HEK293 (cell line): ENCODE data around the gene CPM.

Experiments used
- CTCF ChIA-PET: fragments of 350-600 bp; formaldehyde crosslinking; extraction: SDS; loops from one replicate; lab custom pipeline; 2021; ENCODE audit warnings: antibody characterized with exemption; lab: Yijun Ruan, JAX
- POLR2A ChIA-PET: fragments of 300-600 bp; formaldehyde crosslinking; extraction: SDS; loops from one replicate; lab custom pipeline; 2020; ENCODE audit warnings: antibody characterized with exemption, inconsistent platforms; lab: Yijun Ruan, JAX
- H3K27ac ChIP-seq: fragments of 200-500 bp; sonication (Bioruptor generic); 2 replicates; pipeline ENCODE4 v1.5.1; 2014; ENCODE audit warnings: low read depth, low read length, control low read depth, inconsistent platforms; ENCODE audit errors: extremely low read depth
- H3K36me3 ChIP-seq, 2 experiments: fragments of 200-500 bp in 1 of 2; sonication (Bioruptor generic) in 1 of 2; 1 replicate in 1 of 2; 2 replicates in 1 of 2; pipeline ENCODE4 v1.5.1; 2014 to 2017; ENCODE audit warnings: inconsistent platforms in 2 of 2, low read length in 2 of 2; ENCODE audit not compliant: control insufficient read depth in 2 of 2, insufficient read depth in 1 of 2
- H3K4me1 ChIP-seq: fragments of 200-500 bp; sonication (Bioruptor generic); 2 replicates; pipeline ENCODE4 v1.5.1; 2014; ENCODE audit warnings: mild to moderate bottlenecking, low read length, inconsistent platforms; ENCODE audit not compliant: control insufficient read depth, insufficient read depth
- H3K4me3 ChIP-seq: 2 replicates; pipeline ENCODE4 v1.5.1; 2011; ENCODE audit warnings: low read depth, mild to moderate bottlenecking, control low read depth, low read length, moderate library complexity
- H3K9me3 ChIP-seq: fragments of 200-500 bp; sonication (Bioruptor generic); 2 replicates; pipeline ENCODE4 v1.5.1; 2014; ENCODE audit warnings: low read depth, low read length, inconsistent platforms; ENCODE audit not compliant: control insufficient read depth, insufficient read depth
- HOXD13 ChIP-seq: sonication (generic); formaldehyde crosslinking; IDR thresholded peaks from 2 replicates; pipeline ENCODE4 v1.8.0; 2022; ENCODE audit warnings: missing genetic modification reagents, borderline replicate concordance
- KLF1 ChIP-seq: fragments of 450-650 bp; formaldehyde crosslinking; IDR thresholded peaks from 2 replicates; pipeline ENCODE4 v1.5.1; 2016; ENCODE audit warnings: missing biosample characterization, missing genetic modification characterization
- KLF16 ChIP-seq: fragments of 450-650 bp; formaldehyde crosslinking; IDR thresholded peaks from 2 replicates; pipeline ENCODE4 v1.5.1; 2017; ENCODE audit warnings: missing biosample characterization, missing genetic modification characterization
- KLF17 ChIP-seq: fragments of 450-650 bp; formaldehyde crosslinking; IDR thresholded peaks from 2 replicates; pipeline ENCODE4 v1.5.1; 2016; ENCODE audit warnings: missing biosample characterization, missing genetic modification characterization
- MYNN ChIP-seq: fragments of 450-650 bp; formaldehyde crosslinking; IDR thresholded peaks from 2 replicates; pipeline ENCODE4 v1.5.1; 2016; ENCODE audit warnings: missing biosample characterization, missing genetic modification characterization, borderline replicate concordance
- OVOL3 ChIP-seq: fragments of 450-650 bp; formaldehyde crosslinking; IDR thresholded peaks from 2 replicates; pipeline ENCODE4 v1.5.1; 2016; ENCODE audit warnings: missing biosample characterization, missing genetic modification characterization
- PRDM6 ChIP-seq: fragments of 450-650 bp; formaldehyde crosslinking; IDR thresholded peaks from 2 replicates; pipeline ENCODE4 v1.5.1; 2017; ENCODE audit warnings: missing biosample characterization, missing genetic modification characterization
- TSHZ1 ChIP-seq: fragments of 450-650 bp; formaldehyde crosslinking; IDR thresholded peaks from 2 replicates; pipeline ENCODE4 v1.5.1; 2016; ENCODE audit warnings: missing biosample characterization, missing genetic modification characterization, borderline replicate concordance
- ZEB2 ChIP-seq: fragments of 450-650 bp; formaldehyde crosslinking; IDR thresholded peaks from 2 replicates; pipeline ENCODE4 v1.5.1; 2016; ENCODE audit warnings: missing biosample characterization, missing genetic modification characterization
- ZFP41 ChIP-seq: fragments of 450-650 bp; formaldehyde crosslinking; IDR thresholded peaks from 2 replicates; pipeline ENCODE4 v1.5.1; 2016; ENCODE audit warnings: missing biosample characterization, missing genetic modification characterization, borderline replicate concordance
- ZNF140 ChIP-seq: fragments of 450-650 bp; formaldehyde crosslinking; IDR thresholded peaks from 2 replicates; pipeline ENCODE4 v1.5.1; 2016; ENCODE audit warnings: missing biosample characterization, missing genetic modification characterization
- ZNF146 ChIP-seq: fragments of 450-650 bp; formaldehyde crosslinking; IDR thresholded peaks from 2 replicates; pipeline ENCODE4 v1.5.1; 2016; ENCODE audit warnings: missing biosample characterization, missing genetic modification characterization
- ZNF175 ChIP-seq: fragments of 450-650 bp; formaldehyde crosslinking; IDR thresholded peaks from 2 replicates; pipeline ENCODE4 v1.5.1; 2016; ENCODE audit warnings: missing biosample characterization, missing genetic modification characterization
- ZNF239 ChIP-seq: fragments of 450-650 bp; formaldehyde crosslinking; IDR thresholded peaks from 2 replicates; pipeline ENCODE4 v1.5.1; 2016; ENCODE audit warnings: missing biosample characterization, missing genetic modification characterization
- ZNF324 ChIP-seq: fragments of 450-650 bp; formaldehyde crosslinking; IDR thresholded peaks from 2 replicates; pipeline ENCODE4 v1.5.1; 2016; ENCODE audit warnings: missing biosample characterization, missing genetic modification characterization
- ZNF362 ChIP-seq: fragments of 450-650 bp; formaldehyde crosslinking; IDR thresholded peaks from 2 replicates; pipeline ENCODE4 v1.5.1; 2016; ENCODE audit warnings: missing biosample characterization, missing genetic modification characterization
- ZNF449 ChIP-seq: fragments of 450-650 bp; formaldehyde crosslinking; IDR thresholded peaks from 2 replicates; pipeline ENCODE4 v1.5.1; 2017; ENCODE audit warnings: missing biosample characterization, mild to moderate bottlenecking, missing genetic modification characterization, moderate library complexity
- ZNF580 ChIP-seq: fragments of 450-650 bp; formaldehyde crosslinking; IDR thresholded peaks from 2 replicates; pipeline ENCODE4 v1.5.1; 2016; ENCODE audit warnings: missing biosample characterization, missing genetic modification characterization
- ZNF664 ChIP-seq: fragments of 450-650 bp; formaldehyde crosslinking; IDR thresholded peaks from 2 replicates; pipeline ENCODE4 v1.5.1; 2016; ENCODE audit warnings: missing biosample characterization, missing genetic modification characterization
- ZNF785 ChIP-seq: fragments of 450-650 bp; formaldehyde crosslinking; IDR thresholded peaks from 2 replicates; pipeline ENCODE4 v1.5.1; 2016; ENCODE audit warnings: missing biosample characterization, missing genetic modification characterization
- ZSCAN30 ChIP-seq: fragments of 450-650 bp; IDR thresholded peaks from 2 replicates; pipeline ENCODE4 v1.5.1; 2018; ENCODE audit warnings: missing biosample characterization, mild to moderate bottlenecking, missing genetic modification characterization, moderate library complexity
- ZSCAN5A ChIP-seq: fragments of 450-650 bp; formaldehyde crosslinking; IDR thresholded peaks from 2 replicates; pipeline ENCODE4 v1.5.1; 2016; ENCODE audit warnings: missing biosample characterization, missing genetic modification characterization
- ZXDB ChIP-seq: fragments of 450-650 bp; formaldehyde crosslinking; IDR thresholded peaks from 2 replicates; pipeline ENCODE4 v1.5.1; 2016; ENCODE audit warnings: missing biosample characterization, missing genetic modification characterization

CPM gene

GRCh38 chr12:68939505-68939904 is 6.5 kb upstream of the CPM start:
- no peak overlapping the region for H3K4me3 ChIP-seq
- H3K9me3 ChIP-seq, result no peaks in the 10 kb centered on the region
- no peak overlapping the region for H3K27ac ChIP-seq
- POLR2A ChIA-PET, result no interaction called here
- no peak for TF ChIP-seq KLF1 (tag by site-specific recombination)
- no peak for TF ChIP-seq ZNF324 (tag by site-specific recombination)
- no peak for TF ChIP-seq KLF17 (tag by site-specific recombination)
- no peak for TF ChIP-seq ZEB2 (tag by site-specific recombination)
- TF ChIP-seq ZSCAN5A, result no peak
- TF ChIP-seq HOXD13, result no peak
- TF ChIP-seq ZXDB (tag by site-specific recombination), result no peak
- no peak for TF ChIP-seq ZNF785 (tag by site-specific recombination)
- TF ChIP-seq PRDM6 (tag by site-specific recombination), result no peak
- no peak for TF ChIP-seq ZNF449
- TF ChIP-seq ZNF140 (tag by site-specific recombination), result no peak
- no peak for TF ChIP-seq ZNF664
- TF ChIP-seq ZSCAN30 (tag by site-specific recombination), result no peak
- no peak for TF ChIP-seq OVOL3 (tag by site-specific recombination)
- no peak for TF ChIP-seq ZNF239 (tag by site-specific recombination)
- no peak for TF ChIP-seq ZFP41 (tag by site-specific recombination)
- H3K4me1 ChIP-seq, result peaks cover 5% of the 10 kb centered on the region
- H3K36me3 ChIP-seq, result no peaks in the 10 kb centered on the region
- CTCF ChIA-PET, result no interaction called here

- Histone ChIP-seq H3K4me1 (peaks cover 5% of the 10 kb centered on the region), H3K27ac (no peak overlapping the region), H3K4me3 (no peak overlapping the region), H3K9me3 (no peaks in the 10 kb centered on the region), H3K36me3 (no peaks in the 10 kb centered on the region)
- ChIA-PET POLR2A (no interaction called here), CTCF (interaction anchor here (0.7 to 0.9 kb wide), 2 partner anchors 49 to 358 kb away, joined by 3 read pairs; no protein-coding TSS in a partner anchor)
- TF ChIP-seq ZNF580 (tag by site-specific recombination) (0 out of 2 replicates have a peak, but pooled peaks have one; percentile 42), ZNF175 (tag by site-specific recombination) (no peak), KLF16 (tag by site-specific recombination) (no peak), ZNF146 (tag by site-specific recombination) (peak; percentile 86), TSHZ1 (no peak), ZNF362 (tag by site-specific recombination) (no peak), MYNN (tag by site-specific recombination) (no peak)
Observed at GRCh38 chr12:68934392-68934791, 1.4 kb upstream of the CPM start.
